GM23248 (cell line): Measurements from ENCODE around the gene RABL3. TPM values are rescaled to one million over a fixed set of nuclear protein-coding genes. Genes with fewer than 3 reads are reported as not detected.
"Not testable (repeated sequence)": the region's sequence is repeated elsewhere in the genome, so short reads cannot be mapped to it uniquely, and the experiment has no call there.

ENCODE experiments used
- DNase-seq: peaks from one replicate; pipeline ENCODE4 v3.0.0-alpha.2; 2015
- H2AFZ ChIP-seq: fragments of 200-600 bp; sonication (generic); 2 replicates; pipeline ENCODE4 v1.6.1; 2016; ENCODE audit warnings: antibody characterized with exemption
- H3F3A ChIP-seq: fragments of 200-600 bp; sonication (generic); 2 replicates; pipeline ENCODE4 v1.6.1; 2016; ENCODE audit warnings: mild to moderate bottlenecking, antibody characterized with exemption, mixed run types; ENCODE audit not compliant: insufficient read depth
- H3K27ac ChIP-seq: fragments of 200-600 bp; sonication (generic); 2 replicates; pipeline ENCODE4 v1.5.1; 2016; ENCODE audit warnings: mild to moderate bottlenecking
- H3K27me3 ChIP-seq: fragments of 200-600 bp; sonication (generic); replicated peaks from 2 replicates; pipeline ENCODE4 v1.6.1; 2016; ENCODE audit warnings: mild to moderate bottlenecking; ENCODE audit not compliant: insufficient read depth
- H3K36me3 ChIP-seq: fragments of 200-600 bp; sonication (generic); 2 replicates; pipeline ENCODE4 v1.6.1; 2016; ENCODE audit warnings: low read depth, mild to moderate bottlenecking
- H3K4me1 ChIP-seq: fragments of 200-600 bp; sonication (generic); 2 replicates; pipeline ENCODE4 v1.6.1; 2016; ENCODE audit warnings: mild to moderate bottlenecking; ENCODE audit not compliant: insufficient read depth
- H3K4me2 ChIP-seq: fragments of 200-600 bp; sonication (generic); one replicate; pipeline ENCODE4 v1.6.1; 2016; ENCODE audit warnings: mild to moderate bottlenecking; ENCODE audit not compliant: unreplicated experiment
- H3K4me3 ChIP-seq: fragments of 200-600 bp; sonication (generic); 2 replicates; pipeline ENCODE4 v1.5.1; 2016; ENCODE audit warnings: mild to moderate bottlenecking
- H3K79me2 ChIP-seq: fragments of 200-600 bp; sonication (generic); 2 replicates; pipeline ENCODE4 v1.6.1; 2016; ENCODE audit warnings: mild to moderate bottlenecking; ENCODE audit not compliant: insufficient read depth
- H3K9ac ChIP-seq: fragments of 200-600 bp; sonication (generic); 2 replicates; pipeline ENCODE4 v1.6.1; 2016; ENCODE audit warnings: mild to moderate bottlenecking
- H3K9me2 ChIP-seq: fragments of 200-600 bp; sonication (generic); 2 replicates; pipeline ENCODE4 v1.6.1; 2016; ENCODE audit warnings: mixed run types, mild to moderate bottlenecking, moderate library complexity; ENCODE audit not compliant: insufficient read depth
- H3K9me3 ChIP-seq: fragments of 200-600 bp; sonication (generic); one replicate; pipeline ENCODE4 v1.6.1; 2017; ENCODE audit warnings: low read depth
- H4K20me1 ChIP-seq: fragments of 200-600 bp; sonication (generic); 2 replicates; pipeline ENCODE4 v1.6.0; 2016; ENCODE audit not compliant: insufficient read depth
- EZH2 ChIP-seq: fragments of 200-600 bp; sonication (generic); IDR thresholded peaks from 2 replicates; pipeline ENCODE4 v1.6.1; 2018; ENCODE audit warnings: antibody characterized with exemption, mild to moderate bottlenecking; ENCODE audit not compliant: insufficient read depth, poor library complexity, severe bottlenecking
- EZH2phosphoT487 ChIP-seq: fragments of 200-600 bp; sonication (generic); IDR thresholded peaks from 2 replicates; pipeline ENCODE4 v1.6.1; 2018; ENCODE audit warnings: antibody characterized with exemption, moderate library complexity, mild to moderate bottlenecking, low read depth; ENCODE audit not compliant: insufficient read depth
- WGBS, 2 experiments: methylation state at CpG; one replicate each; pipeline ENCODE4 v1.1.6; 2015 to 2017; ENCODE audit warnings: low lambda C conversion rate in 2 of 2, low coverage in 1 of 2; ENCODE audit errors: missing lambda C conversion rate in 2 of 2; 5-methylcytosine and 5-hydroxymethylcytosine counted together
- in situ Hi-C: fragments of 300-500 bp; cut with MboI; formaldehyde crosslinking; loops from 2 replicates; pipeline ENCODE4 v1.15.0; 2020
- polyA plus RNA-seq: library from polyadenylated mRNA; unstranded; fragments of >200 nt; fragmentation: Nextera tagmentation; extraction: Ambion mirVana; gene quantifications from 2 replicates; pipeline ENCODE4 v1.2.1, GENCODE V29; 2016
- total RNA-seq: library from RNA; depleted of rRNA; stranded (reverse); fragments of >200 nt; shearing (Covaris generic); gene quantifications from 2 replicates; pipeline ENCODE4 v1.2.3, GENCODE V29; 2014

Gene RABL3
- total and polyA plus RNA-seq, 2 experiments from 2014 or later, result 17.2 to 27.4 TPM

DNA sequence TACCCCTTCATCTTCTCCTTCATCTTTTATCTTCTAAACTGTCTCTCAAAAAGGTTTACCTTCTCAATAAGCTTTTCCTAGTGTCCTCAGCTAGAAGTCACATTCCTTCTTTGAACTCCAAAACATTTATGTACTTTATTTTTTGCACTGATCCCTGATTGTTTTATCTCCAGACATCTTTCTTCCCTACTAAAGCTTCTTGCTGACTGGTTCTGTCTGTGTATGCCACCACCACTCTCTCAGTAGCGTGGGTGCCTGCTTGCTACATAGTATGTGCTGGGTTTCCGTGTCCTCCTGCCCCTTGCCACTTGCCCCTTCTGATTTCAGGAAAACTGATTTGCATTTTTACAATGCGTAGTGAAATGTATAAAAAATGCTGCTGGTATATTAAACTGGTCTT lies 24.3 kb upstream of the RABL3 start:
- H4K20me1 ChIP-seq, result 0 out of 2 replicates have a peak, but pooled peaks cover 5% of the 10 kb centered on the region
- no peak overlapping the region for H2AFZ ChIP-seq
- 0 out of 2 replicates have a peak, but pooled peaks cover 4% of the 10 kb centered on the region for H3K36me3 ChIP-seq
- no peak for DNase-seq
- H3K79me2 ChIP-seq, result peaks cover 92% of the 10 kb centered on the region
- no peaks in the 10 kb centered on the region for H3K9me2 ChIP-seq
- no peak overlapping the region for H3K9ac ChIP-seq
- no peak overlapping the region for H3K27ac ChIP-seq
- WGBS, 2 experiments, result 96 to 100% methylated on average over 3 of the region's 3 CpGs
- H3K4me3 ChIP-seq, result no peak overlapping the region
- H3K9me3 ChIP-seq, result no peaks in the 10 kb centered on the region
- H3K27me3 ChIP-seq, result no peaks in the 10 kb centered on the region
- TF ChIP-seq EZH2, result no peak
- in situ Hi-C loops, result no loop called here
- H3F3A ChIP-seq, result no peaks in the 10 kb centered on the region
- no peak overlapping the region for H3K4me2 ChIP-seq
- no peaks in the 10 kb centered on the region for H3K4me1 ChIP-seq

DNA sequence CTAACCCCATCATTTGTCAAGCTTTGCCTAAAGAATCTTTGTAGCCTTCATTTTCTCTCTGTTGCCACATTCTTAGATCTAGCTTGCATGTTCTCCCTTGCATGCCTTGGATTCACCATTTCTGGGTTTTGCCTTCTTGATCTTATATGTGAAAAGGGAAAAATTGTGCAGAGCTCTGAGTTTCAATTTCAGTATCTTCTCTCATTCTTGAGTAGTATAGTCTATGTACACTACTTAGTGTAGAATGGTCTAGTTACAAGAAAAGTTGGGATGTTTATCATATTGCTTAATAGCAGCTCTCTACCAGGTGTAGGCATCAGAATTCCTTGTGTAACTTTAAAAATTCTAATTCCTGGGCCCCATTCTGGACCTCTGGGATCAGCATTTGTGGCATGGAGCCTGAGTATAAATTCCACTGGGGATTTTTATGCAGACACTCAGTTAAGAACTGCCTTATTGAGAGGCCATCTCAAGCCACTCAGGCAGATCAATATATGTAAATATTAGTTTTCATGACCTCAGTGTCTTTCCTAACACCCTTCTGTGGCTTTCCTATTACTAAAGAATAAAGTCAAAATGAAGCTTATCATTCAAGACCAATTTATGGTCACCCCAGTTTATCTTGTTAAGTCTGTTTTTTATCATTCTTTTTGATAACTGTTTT lies 23.6 kb upstream of the RABL3 start:
- no peak overlapping the region for H2AFZ ChIP-seq
- H3K27ac ChIP-seq, result no peak overlapping the region
- H4K20me1 ChIP-seq, result 0 out of 2 replicates have a peak, but pooled peaks cover 5% of the 10 kb centered on the region
- H3K4me3 ChIP-seq, result no peak overlapping the region
- no peak overlapping the region for H3K9ac ChIP-seq
- no peaks in the 10 kb centered on the region for H3F3A ChIP-seq
- DNase-seq, result no peak
- 0 out of 2 replicates have a peak, but pooled peaks cover 4% of the 10 kb centered on the region for H3K36me3 ChIP-seq
- H3K27me3 ChIP-seq, result no peaks in the 10 kb centered on the region
- no peaks in the 10 kb centered on the region for H3K9me2 ChIP-seq
- no peak overlapping the region for H3K4me2 ChIP-seq
- H3K9me3 ChIP-seq, result no peaks in the 10 kb centered on the region
- TF ChIP-seq EZH2 (no peak), EZH2phosphoT487 (no peak)
- H3K79me2 ChIP-seq, result peaks cover 99% of the 10 kb centered on the region
- in situ Hi-C loops, result no loop called here
- H3K4me1 ChIP-seq, result no peaks in the 10 kb centered on the region

DNA sequence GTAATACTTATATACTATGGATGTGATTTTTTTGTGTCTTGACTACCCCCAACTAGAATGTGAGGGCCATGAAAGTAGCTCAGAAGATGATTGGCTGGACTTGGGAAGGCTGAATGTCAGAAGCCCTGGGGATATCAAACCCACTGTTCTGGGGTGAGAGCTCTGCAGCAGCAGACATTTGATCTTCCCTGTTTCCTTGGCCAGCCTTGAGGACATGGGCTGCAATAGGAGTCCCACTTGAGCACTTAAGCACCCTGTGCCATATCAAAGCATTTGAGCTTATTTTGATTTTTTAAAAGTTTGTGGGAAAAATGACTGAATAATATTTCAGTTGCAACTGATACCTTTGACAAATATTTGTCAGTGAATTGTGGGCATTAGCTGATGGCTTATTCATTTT lies 21.9 kb upstream of the RABL3 start:
- H3K4me3 ChIP-seq, result no peak overlapping the region
- H4K20me1 ChIP-seq, result 0 out of 2 replicates have a peak, but pooled peaks cover 5% of the 10 kb centered on the region
- H3K27me3 ChIP-seq, result no peaks in the 10 kb centered on the region
- no peaks in the 10 kb centered on the region for H3F3A ChIP-seq
- H3K9me2 ChIP-seq, result no peaks in the 10 kb centered on the region
- DNase-seq, result no peak
- in situ Hi-C loops, result no loop called here
- peaks cover 100% of the 10 kb centered on the region for H3K79me2 ChIP-seq
- no peak overlapping the region for H2AFZ ChIP-seq
- H3K9ac ChIP-seq, result no peak overlapping the region
- no peak overlapping the region for H3K27ac ChIP-seq
- H3K4me1 ChIP-seq, result no peaks in the 10 kb centered on the region
- no peak for TF ChIP-seq EZH2phosphoT487
- TF ChIP-seq EZH2, result no peak
- H3K36me3 ChIP-seq, result 0 out of 2 replicates have a peak, but pooled peaks cover 3% of the 10 kb centered on the region
- H3K9me3 ChIP-seq, result no peaks in the 10 kb centered on the region
- H3K4me2 ChIP-seq, result no peak overlapping the region

DNA sequence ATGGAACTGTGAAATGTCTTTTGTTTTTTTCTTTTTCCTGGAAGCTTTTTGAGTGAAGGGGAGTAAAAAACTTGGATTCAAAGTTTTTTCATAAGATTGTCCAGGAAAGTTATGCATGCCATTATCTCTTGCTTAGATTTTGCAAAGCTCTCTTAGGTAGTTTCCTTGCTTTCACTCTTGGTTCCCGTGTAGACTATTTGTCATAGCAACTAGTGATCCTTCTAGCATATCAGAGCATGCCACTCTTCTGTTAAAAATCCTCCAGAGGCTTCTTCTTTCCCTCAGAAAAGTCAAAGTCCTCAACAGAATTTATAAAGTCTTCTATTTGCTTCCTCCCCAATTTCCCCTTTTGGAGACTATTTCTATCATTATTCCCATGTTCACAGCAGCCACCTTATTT lies 21.3 kb upstream of the RABL3 start:
- Histone ChIP-seq H4K20me1 (0 out of 2 replicates have a peak, but pooled peaks cover 5% of the 10 kb centered on the region), H3K36me3 (no peaks in the 10 kb centered on the region), H3K79me2 (peaks cover 100% of the 10 kb centered on the region), H3K9ac (no peak overlapping the region), H3K9me2 (no peaks in the 10 kb centered on the region), H3K4me1 (no peaks in the 10 kb centered on the region), H3K4me3 (no peak overlapping the region), H2AFZ (no peak overlapping the region), H3F3A (no peaks in the 10 kb centered on the region), H3K9me3 (no peaks in the 10 kb centered on the region), H3K27ac (no peak overlapping the region), H3K4me2 (no peak overlapping the region), H3K27me3 (no peaks in the 10 kb centered on the region)
- DNase-seq, result no peak
- 11 to 27% methylated on average over 1 of the region's 1 CpG for WGBS, 2 experiments
- in situ Hi-C loops, result no loop called here
- TF ChIP-seq EZH2 (no peak), EZH2phosphoT487 (no peak)

DNA sequence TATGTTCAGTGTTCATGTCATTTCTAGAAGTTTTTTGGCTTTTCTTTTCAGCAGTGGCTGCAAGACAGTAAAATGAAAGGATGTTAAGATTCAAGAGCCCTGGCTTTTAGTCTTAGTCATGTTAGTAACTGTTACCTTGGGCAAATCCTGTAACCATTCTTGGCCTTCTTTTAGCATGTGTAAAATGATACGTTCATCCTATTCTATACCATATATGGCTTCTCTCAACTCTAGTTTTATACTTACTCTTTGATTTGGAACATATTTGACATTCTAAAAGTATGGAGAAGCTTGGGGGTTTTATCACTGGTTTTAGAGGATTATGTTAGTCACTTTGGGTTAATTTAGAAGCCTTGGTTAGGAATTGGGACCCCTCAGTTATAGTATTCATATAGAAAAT lies 20.3 kb upstream of the RABL3 start:
- 85 to 88% methylated on average over 1 of the region's 1 CpG for WGBS, 2 experiments
- Histone ChIP-seq H4K20me1 (0 out of 2 replicates have a peak, but pooled peaks cover 5% of the 10 kb centered on the region), H3K27ac (no peak overlapping the region), H3K27me3 (no peaks in the 10 kb centered on the region), H3K4me2 (no peak overlapping the region), H3K9ac (no peak overlapping the region), H3K79me2 (peaks cover 100% of the 10 kb centered on the region), H3K9me2 (no peaks in the 10 kb centered on the region), H2AFZ (no peak overlapping the region), H3F3A (no peaks in the 10 kb centered on the region), H3K9me3 (no peaks in the 10 kb centered on the region), H3K36me3 (no peaks in the 10 kb centered on the region), H3K4me1 (no peaks in the 10 kb centered on the region), H3K4me3 (no peak overlapping the region)
- in situ Hi-C loops, result no loop called here
- DNase-seq, result no peak
- no peak for TF ChIP-seq EZH2phosphoT487
- no peak for TF ChIP-seq EZH2

DNA sequence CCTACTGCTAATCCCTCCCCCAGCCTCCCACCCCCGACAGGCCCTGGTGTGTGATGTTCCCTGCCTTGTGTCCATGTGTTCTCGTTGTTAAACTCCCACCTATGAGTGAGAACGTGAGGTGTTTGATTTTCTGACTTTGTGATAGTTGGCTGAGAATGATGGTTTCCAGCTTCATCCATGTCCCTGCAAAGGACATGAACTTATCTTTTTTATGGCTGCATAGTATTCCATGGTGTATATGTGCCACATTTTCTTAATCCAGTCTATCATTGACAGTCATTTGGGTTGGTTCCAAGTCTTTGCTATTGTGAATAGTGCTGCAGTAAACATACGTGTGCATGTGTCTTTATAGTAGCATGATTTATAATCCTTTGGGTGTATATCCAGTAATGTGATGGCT lies 16.2 kb upstream of the RABL3 start:
- H3K4me2 ChIP-seq, in situ Hi-C loops, H2AFZ ChIP-seq, H3K9ac ChIP-seq, H3K9me2 ChIP-seq, H3K36me3 ChIP-seq, H3K27me3 ChIP-seq, DNase-seq, H3K27ac ChIP-seq, H3K4me3 ChIP-seq, H3K4me1 ChIP-seq, H4K20me1 ChIP-seq, H3K9me3 ChIP-seq: not testable (repeated sequence)
- peaks cover 10% of the 10 kb centered on the region; the same call in 1 of the 2 replicates for H3F3A ChIP-seq
- 95 to 98% methylated on average over 4 of the region's 4 CpGs for WGBS, 2 experiments
- peaks cover 97% of the 10 kb centered on the region for H3K79me2 ChIP-seq
